Heart right ventricle (tissue), 16 donors: ENCODE measurements around the gene LRP1B. TPM values are rescaled to one million over a fixed set of nuclear protein-coding genes. Genes with fewer than 3 reads are reported as not detected.

Experiments
- ATAC-seq, 8 donors: fragments of 200-7000 bp; cut with Tn5 transposase; one replicate each; pipeline ENCODE4 v1.9.1; 2020; ENCODE audit warnings: mild to moderate bottlenecking in 8 of 8, moderate library complexity in 8 of 8, moderate number of reproducible peaks in 1 of 8
- DNase-seq, 2 donors: peaks; one replicate each; pipeline ENCODE4 v3.0.0-alpha.2; 2020
- H3K27ac ChIP-seq, 10 donors: fragments of 200-600 bp; sonication (generic) in 2 of 10; one replicate each; pipeline versions ENCODE4 v1.5.0 to v1.8.0; 2020 to 2022; ENCODE audit warnings: mild to moderate bottlenecking in 3 of 10
- H3K27me3 ChIP-seq, 7 donors: fragments of 200-600 bp; one replicate each; pipeline ENCODE4 v1.8.0; 2021 to 2022; ENCODE audit warnings: mild to moderate bottlenecking in 2 of 7
- H3K36me3 ChIP-seq, 9 donors: fragments of 200-600 bp; sonication (generic) in 1 of 9; one replicate each; pipeline versions ENCODE4 v1.5.0 to v1.8.0; 2020 to 2022; ENCODE audit warnings: mild to moderate bottlenecking in 2 of 9
- H3K4me1 ChIP-seq, 9 donors: fragments of 200-600 bp; sonication (generic) in 1 of 9; one replicate each; pipeline versions ENCODE4 v1.5.0 to v1.8.0; 2020 to 2022; ENCODE audit warnings: mild to moderate bottlenecking in 4 of 9
- H3K4me3 ChIP-seq, 10 donors: fragments of 200-600 bp; sonication (generic) in 2 of 10; one replicate each; pipeline versions ENCODE4 v1.5.0 to v1.8.0; 2020 to 2022; ENCODE audit warnings: mild to moderate bottlenecking in 7 of 10, moderate library complexity in 2 of 10
- H3K9me3 ChIP-seq, 11 donors: fragments of 200-600 bp in 10 of 11; sonication (generic) in 2 of 11; one replicate each; pipeline versions ENCODE4 v1.5.0 to v1.8.0; 2013 to 2022; ENCODE audit warnings: mild to moderate bottlenecking in 2 of 11, control low read depth in 1 of 11, moderate library complexity in 1 of 11
- WGBS, 2 donors: extraction: QIAGEN DNeasy Blood & Tissue Kit; methylation state at CpG; one replicate each; pipeline ENCODE4 v1.1.7; 2013; ENCODE audit warnings: inconsistent platforms in 1 of 2; 5-methylcytosine and 5-hydroxymethylcytosine counted together
- intact Hi-C, 10 donors: fragments of 100-400 bp; cut with DNase I; formaldehyde crosslinking; loops; one replicate each; pipeline versions ENCODE4 v1.11.1 to v1.14.2; 2022
- polyA plus RNA-seq, 2 donors: library from polyadenylated mRNA; stranded (reverse); fragments of 200-250 nt; gene quantifications; one replicate each; pipeline ENCODE4 v1.2.3, GENCODE V29; 2013
- total RNA-seq, 10 donors: library from RNA; stranded (reverse); fragmentation: NEBNext Ultra II Directional in 3 of 10; extraction: Animal tissue kit (Norgen Biotek cat#: 25700) in 3 of 10; gene quantifications; one replicate each; pipeline versions ENCODE4 v1.2.1 to v1.2.4, GENCODE V29; 2021 to 2023
- TF ChIP-seq, protein P1 (sequence below), 9 donors: fragments of 200-600 bp; sonication (generic) in 2 of 9; IDR thresholded peaks; one replicate each; pipeline versions ENCODE4 v1.5.0 to v1.8.0; 2021 to 2022; ENCODE audit warnings: antibody characterized with exemption in 9 of 9, mild to moderate bottlenecking in 5 of 9, moderate library complexity in 1 of 9
- donor health status: Arrhythmogenic right ventricular cardiomyopathy.
- donor health status: ischemic (EF 13 %, LVEDD 7.1; RV severe dilation, severe dysfunction).
- donor health status: healthy with polysubstance abuse.
- donor health status: DM: no; HTN: yes; CAD: no.
- donor health status: DM: no; HTN: no; CAD: no.
- donor health status: ischemic (EF 25% LVEDD 6.9; RV normal size, moderate dysfunction).
- donor health status: ischemic (EF 25% LVEDD 5.7; RV mildly dilated, moderate dysfunction).
- donor health status: healthy.
- donor health status: DM: yes; HTN: yes; CAD: no.
- donor health status: Ischemic cardiomyopathy.
- donor health status: ischemic (EF 35%, LVEDD 5.7; RV mildly dilated, moderate dysfunction).
- donor health status: nonischemic (EF 11% LVEDD 7.7; RV severe dilation, severe dysfunction).
- donor health status: DM: yes; HTN: yes; CAD: no.
- donor health status: PGD.
- donor health status: ischemic (EF 29% LVEDD 5.4; RV normal size, mild dysfunction).
- donor health status: nonischemic (EF 23%, LVEDD 6.1; RV moderate dilation, normal function).

The LRP1B gene
- total and polyA plus RNA-seq, 12 donors, result 0.02 to 0.27 (median 0.14) TPM; not detected in 1

DNA sequence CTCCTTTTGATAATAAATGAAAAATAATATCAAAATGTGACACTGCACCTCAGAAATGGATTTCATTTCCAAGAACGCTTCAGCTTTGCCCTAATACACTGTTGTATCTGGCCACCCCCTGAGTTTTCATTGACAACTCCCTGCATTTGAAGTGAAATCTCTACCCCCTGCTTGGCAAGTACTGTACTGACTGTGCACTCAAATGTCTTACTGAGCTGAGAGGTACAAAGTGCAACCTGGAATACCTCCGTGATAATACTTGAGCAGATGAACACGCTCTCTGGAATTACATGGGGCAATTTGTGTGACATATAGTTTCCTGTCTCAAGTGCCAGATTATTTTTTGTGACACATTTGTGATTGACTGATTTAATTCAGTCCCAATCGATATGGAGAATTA lies 231.1 kb downstream of the LRP1B start:
- DNase-seq (no peak), ATAC-seq (no peak)
- intact Hi-C loops, result no loop called here
- Histone ChIP-seq H3K27ac (no peak overlapping the region), H3K36me3 (no peaks in the 10 kb centered on the region), H3K27me3 (no peaks in the 10 kb centered on the region), H3K9me3 (no peaks in the 10 kb centered on the region), H3K4me1 (no peaks in the 10 kb centered on the region), H3K4me3 (no peak overlapping the region)
- WGBS, 2 donors, result 54 to 56% methylated on average over 4 of the region's 4 CpGs
- TF ChIP-seq, protein P1, sequence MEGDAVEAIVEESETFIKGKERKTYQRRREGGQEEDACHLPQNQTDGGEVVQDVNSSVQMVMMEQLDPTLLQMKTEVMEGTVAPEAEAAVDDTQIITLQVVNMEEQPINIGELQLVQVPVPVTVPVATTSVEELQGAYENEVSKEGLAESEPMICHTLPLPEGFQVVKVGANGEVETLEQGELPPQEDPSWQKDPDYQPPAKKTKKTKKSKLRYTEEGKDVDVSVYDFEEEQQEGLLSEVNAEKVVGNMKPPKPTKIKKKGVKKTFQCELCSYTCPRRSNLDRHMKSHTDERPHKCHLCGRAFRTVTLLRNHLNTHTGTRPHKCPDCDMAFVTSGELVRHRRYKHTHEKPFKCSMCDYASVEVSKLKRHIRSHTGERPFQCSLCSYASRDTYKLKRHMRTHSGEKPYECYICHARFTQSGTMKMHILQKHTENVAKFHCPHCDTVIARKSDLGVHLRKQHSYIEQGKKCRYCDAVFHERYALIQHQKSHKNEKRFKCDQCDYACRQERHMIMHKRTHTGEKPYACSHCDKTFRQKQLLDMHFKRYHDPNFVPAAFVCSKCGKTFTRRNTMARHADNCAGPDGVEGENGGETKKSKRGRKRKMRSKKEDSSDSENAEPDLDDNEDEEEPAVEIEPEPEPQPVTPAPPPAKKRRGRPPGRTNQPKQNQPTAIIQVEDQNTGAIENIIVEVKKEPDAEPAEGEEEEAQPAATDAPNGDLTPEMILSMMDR (IDR thresholded peaks at IDR 0.05), result no peak

DNA sequence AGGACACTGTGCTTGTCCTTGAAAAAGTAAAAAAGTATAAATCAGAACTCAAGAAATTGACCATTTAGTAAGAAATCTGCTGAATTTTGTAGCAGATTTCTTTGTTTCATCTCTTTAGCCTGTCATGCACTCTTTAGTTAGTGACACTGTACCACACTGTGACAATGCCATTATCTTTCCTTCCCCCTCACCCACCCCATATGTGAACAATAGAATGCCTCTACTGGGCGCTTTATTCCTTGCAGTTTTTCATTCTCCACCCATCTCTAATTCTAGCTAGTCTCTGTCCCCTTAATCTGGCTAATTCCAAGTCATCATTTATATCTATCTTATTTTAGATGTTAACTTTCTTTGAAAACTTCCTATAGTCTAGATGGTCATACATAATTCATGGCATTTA lies 241.0 kb downstream of the LRP1B start:
- intact Hi-C loops, result no loop called here
- 68 to 76% methylated on average over 1 of the region's 1 CpG for WGBS, 2 donors
- H3K9me3 ChIP-seq, result no peaks in the 10 kb centered on the region
- no peak overlapping the region for H3K4me3 ChIP-seq
- DNase-seq (no peak), ATAC-seq (no peak)
- H3K4me1 ChIP-seq, result no peaks in the 10 kb centered on the region
- TF ChIP-seq, protein P1 (IDR thresholded peaks at IDR 0.05), result no peak
- H3K36me3 ChIP-seq, result no peaks in the 10 kb centered on the region
- H3K27ac ChIP-seq, result no peak overlapping the region
- no peaks in the 10 kb centered on the region for H3K27me3 ChIP-seq

DNA sequence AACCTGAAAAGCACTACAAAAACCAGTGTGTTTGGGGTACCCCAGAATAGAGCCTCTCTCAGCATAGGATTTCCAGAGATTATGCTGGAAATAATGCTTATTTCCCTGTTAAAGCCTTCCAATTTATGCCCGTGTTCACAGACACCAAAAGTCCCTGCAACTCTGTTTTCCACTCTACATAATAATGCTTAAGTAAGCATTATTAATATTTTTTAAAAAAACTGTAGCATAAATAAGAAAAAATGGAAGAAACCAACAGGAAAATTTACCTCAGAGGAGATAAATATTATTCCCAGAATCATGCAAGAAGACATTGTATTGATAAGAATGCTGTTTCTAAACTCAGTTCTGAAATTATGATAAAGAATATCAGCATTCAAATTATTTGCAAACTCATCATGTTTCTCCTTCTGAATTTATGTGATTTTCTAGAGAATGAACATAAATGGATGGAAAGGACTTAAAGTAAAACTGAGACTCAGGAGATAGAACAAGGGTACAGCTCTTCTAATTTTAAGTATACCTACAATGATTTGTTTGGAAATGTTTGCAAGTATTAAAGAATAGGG lies 241.7 kb downstream of the LRP1B start:
- H3K4me3 ChIP-seq, result no peak overlapping the region
- H3K4me1 ChIP-seq, result no peaks in the 10 kb centered on the region
- intact Hi-C loops, result no loop called here
- H3K36me3 ChIP-seq, result no peaks in the 10 kb centered on the region
- 67 to 76% methylated on average over 1 of the region's 1 CpG for WGBS, 2 donors
- H3K9me3 ChIP-seq, result no peaks in the 10 kb centered on the region
- TF ChIP-seq, protein P1 (IDR thresholded peaks at IDR 0.05), result no peak
- H3K27me3 ChIP-seq, result no peaks in the 10 kb centered on the region
- H3K27ac ChIP-seq, result no peak overlapping the region
- DNase-seq (no peak), ATAC-seq (no peak)

DNA sequence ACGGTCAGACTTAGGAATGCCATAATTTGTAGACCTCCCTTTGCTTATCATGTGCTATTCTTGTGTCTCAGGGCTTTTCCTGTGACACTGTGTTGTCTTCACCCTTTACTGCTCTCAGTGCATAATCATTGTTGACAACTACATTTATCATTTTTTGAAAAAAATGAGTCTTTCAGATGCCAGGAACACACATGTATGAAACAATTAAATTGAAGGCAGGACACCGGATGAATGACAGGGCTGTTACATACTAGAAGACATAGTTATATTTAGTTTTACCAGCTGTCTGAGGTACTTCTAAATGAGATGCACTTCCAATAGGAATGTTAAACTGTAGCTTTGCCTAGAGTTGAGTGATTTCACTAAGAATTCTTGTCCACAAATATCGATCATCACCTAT lies 243.5 kb downstream of the LRP1B start:
- intact Hi-C loops, result no loop called here
- no peaks in the 10 kb centered on the region for H3K36me3 ChIP-seq
- WGBS, 2 donors, result 51 to 60% methylated on average over 3 of the region's 3 CpGs
- H3K4me1 ChIP-seq, result no peaks in the 10 kb centered on the region
- ATAC-seq, result no peak
- H3K4me3 ChIP-seq, result no peak overlapping the region
- no peak overlapping the region for H3K27ac ChIP-seq
- TF ChIP-seq, protein P1 (IDR thresholded peaks at IDR 0.05), result no peak
- no peaks in the 10 kb centered on the region for H3K9me3 ChIP-seq
- DNase-seq, result no peak
- H3K27me3 ChIP-seq, result no peaks in the 10 kb centered on the region
